Keratinocyte (primary cell): ENCODE results near the gene ITGA7. TPM values are rescaled to one million over a fixed set of nuclear protein-coding genes. Genes with fewer than 3 reads are reported as not detected.

Experiments used
- DNase-seq: peaks from one replicate; pipeline ENCODE4 v3.0.0-alpha.2; 2011; ENCODE audit warnings: low read depth, missing footprints, low spot score
- FAIRE-seq: peaks from 2 replicates; lab custom pipeline; 2011; peaks lifted over from hg19 to GRCh38; lab: Jason Lieb, UNC
- H2AFZ ChIP-seq: 2 replicates; pipeline ENCODE4 v1.6.0; 2012; ENCODE audit warnings: low read length, control low read depth, inconsistent platforms; ENCODE audit not compliant: control insufficient read depth
- H3K27ac ChIP-seq: 2 replicates; pipeline ENCODE4 v1.5.1; 2011; ENCODE audit warnings: low read length; ENCODE audit not compliant: control insufficient read depth, insufficient read depth
- H3K27me3 ChIP-seq: 3 replicates; pipeline ENCODE4 v1.6.0; 2011; ENCODE audit warnings: low read length; ENCODE audit not compliant: control insufficient read depth, insufficient read depth; ENCODE audit errors: extremely low read depth
- H3K36me3 ChIP-seq, 2 experiments: 2 replicates in 1 of 2; 3 replicates in 1 of 2; pipeline ENCODE4 v1.5.1; 2011; ENCODE audit warnings: low read length in 2 of 2, mild to moderate bottlenecking in 1 of 2; ENCODE audit not compliant: control insufficient read depth in 2 of 2, insufficient read depth in 2 of 2; ENCODE audit errors: extremely low read depth in 1 of 2
- H3K4me1 ChIP-seq: 3 replicates; pipeline ENCODE4 v1.5.1; 2011; ENCODE audit warnings: low read length; ENCODE audit not compliant: control insufficient read depth, insufficient read depth; ENCODE audit errors: extremely low read depth
- H3K4me2 ChIP-seq: 3 replicates; pipeline ENCODE4 v1.6.0; 2011; ENCODE audit warnings: low read depth, low read length; ENCODE audit not compliant: control insufficient read depth, insufficient read depth; ENCODE audit errors: extremely low read depth
- H3K4me3 ChIP-seq, 3 experiments: fragments of 200-600 bp in 1 of 3; sonication (generic) in 1 of 3; 2 replicates in 2 of 3; 3 replicates in 1 of 3; pipeline ENCODE4 v1.5.1; 2011 to 2016; ENCODE audit warnings: low read length in 3 of 3, mild to moderate bottlenecking in 3 of 3, control low read depth in 2 of 3, inconsistent platforms in 1 of 3, low read depth in 1 of 3, mixed read lengths in 1 of 3, mixed run types in 1 of 3, moderate library complexity in 1 of 3; ENCODE audit not compliant: control insufficient read depth in 2 of 3, insufficient read depth in 2 of 3; ENCODE audit errors: extremely low read depth in 1 of 3
- H3K79me2 ChIP-seq: 2 replicates; pipeline ENCODE4 v1.6.0; 2012; ENCODE audit warnings: low read length; ENCODE audit not compliant: control insufficient read depth, insufficient read depth
- H3K9ac ChIP-seq: 3 replicates; pipeline ENCODE4 v1.6.0; 2011; ENCODE audit warnings: low read length; ENCODE audit not compliant: control insufficient read depth, insufficient read depth; ENCODE audit errors: extremely low read depth
- H3K9me1 ChIP-seq: 3 replicates; pipeline ENCODE4 v1.6.0; 2011; ENCODE audit warnings: low read length; ENCODE audit not compliant: control insufficient read depth, insufficient read depth; ENCODE audit errors: extremely low read depth
- H3K9me3 ChIP-seq: 2 replicates; pipeline ENCODE4 v1.5.1; 2012; ENCODE audit warnings: low read depth, low read length; ENCODE audit not compliant: control insufficient read depth
- H4K20me1 ChIP-seq: 3 replicates; pipeline ENCODE4 v1.6.0; 2011; ENCODE audit warnings: low read length; ENCODE audit not compliant: control insufficient read depth, insufficient read depth; ENCODE audit errors: extremely low read depth
- EZH2 ChIP-seq: IDR thresholded peaks from one replicate; pipeline ENCODE4 v1.6.1; 2012; ENCODE audit warnings: inconsistent platforms, mild to moderate bottlenecking, low read length, moderate library complexity
- dilution Hi-C: fragments of 300-500 bp; cut with MboI; formaldehyde crosslinking; loops from one replicate; pipeline ENCODE4 v1.7.0; 2020; ENCODE audit warnings: low sequenced_read_pairs; ENCODE audit not compliant: extremely low pct_ligation_motif_present
- polyA plus RNA-seq, 5 experiments: library from polyadenylated mRNA; depleted of rRNA in 3 of 5; stranded (reverse) in 3 of 5; stranded (forward) in 1 of 5; unstranded in 1 of 5; fragments of >200 nt; gene quantifications; 1 replicate in 1 of 5; 2 replicates in 3 of 5; 3 replicates in 1 of 5; pipeline versions ENCODE4 v1.2.1 to v1.2.3, GENCODE V29; 2011 to 2012; ENCODE audit warnings: missing spikeins in 2 of 5, low read depth in 1 of 5, low replicate concordance in 1 of 5
- TF ChIP-seq, protein P1 (sequence below), 3 experiments: IDR thresholded peaks in 1 of 3; conservative IDR thresholded peaks in 1 of 3; optimal IDR thresholded peaks in 1 of 3; 2 replicates in 2 of 3; 3 replicates in 1 of 3; pipeline versions ENCODE3 to v1.5.1; 2011; ENCODE audit warnings: low read length in 3 of 3, mild to moderate bottlenecking in 3 of 3, moderate library complexity in 2 of 3, control low read depth in 1 of 3, inconsistent platforms in 1 of 3; ENCODE audit not compliant: insufficient read depth in 2 of 3; ENCODE audit errors: extremely low read depth in 1 of 3

ITGA7 gene
- polyA plus RNA-seq, 1 donor (not counting 4 experiments of a cell fraction or from before 2014, with no cell fraction given): 0.04 TPM

DNA sequence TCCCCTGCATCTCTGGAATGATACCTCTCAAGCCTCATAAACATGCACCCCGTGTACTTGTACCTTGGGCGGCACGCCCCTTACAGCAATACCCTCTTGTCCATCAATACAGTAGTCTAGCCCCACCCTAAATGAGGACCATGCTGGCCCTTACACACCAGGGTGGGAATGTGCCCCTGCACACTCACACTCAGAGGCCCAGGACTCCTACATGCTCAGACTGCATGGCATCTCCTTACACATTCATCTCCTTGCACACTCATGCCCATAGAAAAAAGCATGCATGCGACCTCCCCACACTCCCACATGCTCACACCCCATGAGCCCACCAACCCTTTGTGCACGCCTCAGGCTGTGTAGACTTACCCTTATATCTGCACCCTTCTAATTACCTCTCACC, 22.0 kb downstream of the ITGA7 start:
- Histone ChIP-seq H3K4me1 (no peaks in the 10 kb centered on the region), H3K9ac (no peak overlapping the region), H3K4me3 (no peak overlapping the region), H3K9me1 (no peaks in the 10 kb centered on the region), H3K4me2 (no peak overlapping the region), H3K36me3 (no peaks in the 10 kb centered on the region), H3K79me2 (no peaks in the 10 kb centered on the region), H3K27ac (no peak overlapping the region), H3K9me3 (no peaks in the 10 kb centered on the region), H3K27me3 (peaks cover 12% of the 10 kb centered on the region), H4K20me1 (no peaks in the 10 kb centered on the region), H2AFZ (no peak overlapping the region)
- TF ChIP-seq, protein P1, sequence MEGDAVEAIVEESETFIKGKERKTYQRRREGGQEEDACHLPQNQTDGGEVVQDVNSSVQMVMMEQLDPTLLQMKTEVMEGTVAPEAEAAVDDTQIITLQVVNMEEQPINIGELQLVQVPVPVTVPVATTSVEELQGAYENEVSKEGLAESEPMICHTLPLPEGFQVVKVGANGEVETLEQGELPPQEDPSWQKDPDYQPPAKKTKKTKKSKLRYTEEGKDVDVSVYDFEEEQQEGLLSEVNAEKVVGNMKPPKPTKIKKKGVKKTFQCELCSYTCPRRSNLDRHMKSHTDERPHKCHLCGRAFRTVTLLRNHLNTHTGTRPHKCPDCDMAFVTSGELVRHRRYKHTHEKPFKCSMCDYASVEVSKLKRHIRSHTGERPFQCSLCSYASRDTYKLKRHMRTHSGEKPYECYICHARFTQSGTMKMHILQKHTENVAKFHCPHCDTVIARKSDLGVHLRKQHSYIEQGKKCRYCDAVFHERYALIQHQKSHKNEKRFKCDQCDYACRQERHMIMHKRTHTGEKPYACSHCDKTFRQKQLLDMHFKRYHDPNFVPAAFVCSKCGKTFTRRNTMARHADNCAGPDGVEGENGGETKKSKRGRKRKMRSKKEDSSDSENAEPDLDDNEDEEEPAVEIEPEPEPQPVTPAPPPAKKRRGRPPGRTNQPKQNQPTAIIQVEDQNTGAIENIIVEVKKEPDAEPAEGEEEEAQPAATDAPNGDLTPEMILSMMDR (optimal IDR thresholded peaks at IDR 0.05 in 1 of 3, IDR thresholded peaks at IDR 0.05 in 1 of 3, conservative IDR thresholded peaks at IDR 0.05 in 1 of 3; ENCODE audit: extremely low read depth in 1 of 3, insufficient read depth in 2 of 3, low read length in 3 of 3): no peak
- no peak for TF ChIP-seq EZH2
- dilution Hi-C loops: loop anchor here (5.0 kb wide), 1 partner anchor 37 kb away; the partner anchor contains the start of gene RDH5
- FAIRE-seq: no peak
- no peak for DNase-seq

DNA sequence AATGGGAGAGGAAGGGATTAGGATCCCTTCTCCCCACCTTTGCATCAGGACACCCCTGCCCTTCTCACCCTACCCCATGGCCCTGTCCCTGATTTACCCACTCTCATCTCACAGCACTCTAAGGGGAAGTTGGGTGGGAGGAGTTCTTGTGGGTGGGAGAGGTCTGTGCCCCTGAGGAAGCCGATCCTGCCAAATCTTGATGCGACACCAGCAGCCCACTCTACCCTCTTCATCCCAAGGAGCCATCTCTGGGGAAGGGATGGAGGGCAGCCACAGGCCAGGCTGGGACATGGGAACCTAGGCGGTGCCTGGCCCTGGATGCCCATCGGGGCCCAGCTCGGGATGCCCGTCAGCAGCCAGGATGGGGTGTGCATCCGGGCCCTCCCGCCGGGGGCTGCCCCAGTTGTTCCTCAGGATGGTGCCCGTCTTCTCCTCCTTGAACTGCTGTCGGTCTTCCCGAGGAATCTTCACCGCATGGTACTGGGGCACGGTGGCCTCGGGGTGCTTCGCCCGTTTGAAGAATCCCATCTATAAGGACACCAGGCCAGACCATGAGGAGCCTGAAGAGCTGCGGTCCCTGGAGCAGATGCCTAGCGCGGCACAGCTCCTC, 22.8 kb downstream of the ITGA7 start:
- dilution Hi-C loops: loop anchor here (5.0 kb wide), 1 partner anchor 37 kb away; the partner anchor contains the start of gene RDH5
- no peaks in the 10 kb centered on the region for H4K20me1 ChIP-seq
- DNase-seq: no peak
- no peaks in the 10 kb centered on the region for H3K36me3 ChIP-seq
- H3K9me3 ChIP-seq: no peaks in the 10 kb centered on the region
- no peak overlapping the region for H3K9ac ChIP-seq
- TF ChIP-seq, protein P1 (optimal IDR thresholded peaks at IDR 0.05 in 1 of 3, IDR thresholded peaks at IDR 0.05 in 1 of 3, conservative IDR thresholded peaks at IDR 0.05 in 1 of 3; ENCODE audit: extremely low read depth in 1 of 3, insufficient read depth in 2 of 3, low read length in 3 of 3): no peak
- TF ChIP-seq EZH2: no peak
- no peak overlapping the region for H3K4me2 ChIP-seq
- no peaks in the 10 kb centered on the region for H3K4me1 ChIP-seq
- H3K9me1 ChIP-seq: no peaks in the 10 kb centered on the region
- no peak overlapping the region for H3K4me3 ChIP-seq
- H2AFZ ChIP-seq: no peak overlapping the region
- H3K79me2 ChIP-seq: no peaks in the 10 kb centered on the region
- peaks cover 12% of the 10 kb centered on the region for H3K27me3 ChIP-seq
- FAIRE-seq: no peak
- H3K27ac ChIP-seq: no peak overlapping the region
